Activated CD8-positive, alpha-beta T cell treated with anti-CD3 and anti-CD28 coated beads for 36 hours (primary cell): Measurements from ENCODE around the gene CLEC4M. TPM values are rescaled to one million over a fixed set of nuclear protein-coding genes. Genes with fewer than 3 reads are reported as not detected.

Experiments used
- ATAC-seq: fragments of 200-7000 bp; cut with Tn5 transposase; one replicate; pipeline ENCODE4 v1.10.0; 2021; ENCODE audit warnings: mild to moderate bottlenecking, moderate library complexity
- CTCF ChIA-PET: fragments of 350-600 bp; sonication (Branson Sonifier 250); formaldehyde crosslinking; loops from one replicate; lab custom pipeline; 2021; ENCODE audit warnings: antibody characterized with exemption; lab: Charles Lee
- POLR2A ChIA-PET: fragments of 350-600 bp; sonication (Branson Sonifier 250); formaldehyde crosslinking; loops from one replicate; lab custom pipeline; 2021; ENCODE audit warnings: antibody characterized with exemption; lab: Charles Lee
- DNase-seq: peaks from one replicate; pipeline ENCODE4 v3.0.0-alpha.2; 2020
- H3K27ac Mint-ChIP-seq: one replicate; pipeline ENCODE4 v1.8.0; 2021; ENCODE audit warnings: mild to moderate bottlenecking, mixed read lengths
- H3K27me3 Mint-ChIP-seq: one replicate; pipeline ENCODE4 v1.8.0; 2021; ENCODE audit warnings: mixed read lengths
- H3K36me3 Mint-ChIP-seq: one replicate; pipeline ENCODE4 v1.8.0; 2021; ENCODE audit warnings: low read depth, mixed read lengths
- H3K4me1 Mint-ChIP-seq: one replicate; pipeline ENCODE4 v1.8.0; 2021; ENCODE audit warnings: low read depth, mixed read lengths
- H3K4me3 Mint-ChIP-seq: one replicate; pipeline ENCODE4 v1.8.0; 2021; ENCODE audit warnings: mild to moderate bottlenecking, moderate library complexity, mixed read lengths
- H3K9me3 Mint-ChIP-seq: one replicate; pipeline ENCODE4 v1.8.0; 2021; ENCODE audit warnings: mixed read lengths
- CTCF ChIP-seq: fragments of 200-600 bp; IDR thresholded peaks from one replicate; pipeline ENCODE4 v1.8.0; 2022; ENCODE audit warnings: antibody characterized with exemption, mild to moderate bottlenecking
- intact Hi-C: fragments of 100-400 bp; cut with micrococcal nuclease; formaldehyde crosslinking; loops from one replicate; pipeline ENCODE4 v1.10.0; 2022
- total RNA-seq, 2 experiments: library from RNA; stranded (reverse); gene quantifications; one replicate each; pipeline ENCODE4 v1.2.3, GENCODE V29; 2021

The CLEC4M gene
- total RNA-seq, 2 experiments from 2014 or later: not detected

- DNase-seq (no peak), ATAC-seq (no peak)
- Mint-ChIP-seq H3K4me1 (peaks cover 6% of the 10 kb centered on the region), H3K27ac (no peak overlapping the region), H3K36me3 (no peaks in the 10 kb centered on the region), H3K27me3 (peaks cover 19% of the 10 kb centered on the region), H3K9me3 (no peaks in the 10 kb centered on the region), H3K4me3 (no peak overlapping the region)
- ChIA-PET POLR2A (interaction anchor here (1.3 kb wide), 1 partner anchor 74 kb away, joined by 4 read pairs; no protein-coding TSS in a partner anchor), CTCF (interaction anchor here (1.7 kb wide), 1 partner anchor 86 kb away, joined by 5 read pairs; the partner anchor contains the start of gene TRAPPC5)
- intact Hi-C loops: no loop called here
- TF ChIP-seq CTCF: no peak
Measured at GRCh38 chr19:7766535-7766934, 3.5 kb downstream of the CLEC4M start.

GRCh38 chr19:7767487-7767886 is 4.4 kb downstream of the CLEC4M start:
- intact Hi-C loops: no loop called here
- H3K27me3 Mint-ChIP-seq: peaks cover 18% of the 10 kb centered on the region
- no peaks in the 10 kb centered on the region for H3K36me3 Mint-ChIP-seq

GRCh38 chr19:7769171-7769570 is 6.1 kb downstream of the CLEC4M start:
- intact Hi-C loops: no loop called here
- CTCF ChIA-PET: interaction anchor here (0.6 kb wide), 2 partner anchors 77 to 100 kb away, joined by 3 read pairs; no protein-coding TSS in a partner anchor
- no peak for TF ChIP-seq CTCF
- no peaks in the 10 kb centered on the region for H3K36me3 Mint-ChIP-seq
- ATAC-seq (no peak), DNase-seq (no peak)
- H3K4me3 Mint-ChIP-seq: no peak overlapping the region
- H3K27me3 Mint-ChIP-seq: peaks cover 11% of the 10 kb centered on the region
- peaks cover 24% of the 10 kb centered on the region for H3K4me1 Mint-ChIP-seq
- no peaks in the 10 kb centered on the region for H3K9me3 Mint-ChIP-seq
- POLR2A ChIA-PET: interaction anchor here (0.7 kb wide), 1 partner anchor 18 kb away, joined by 3 read pairs; no protein-coding TSS in a partner anchor
- H3K27ac Mint-ChIP-seq: no peak overlapping the region

More at GRCh38 chr19:7767487-7767886, 4.4 kb downstream of the CLEC4M start:
- CTCF ChIA-PET: interaction anchor here (1.2 to 1.7 kb wide), 2 partner anchors 29 to 87 kb away, joined by 3 to 5 read pairs; partner anchors contain the start of gene TRAPPC5
- POLR2A ChIA-PET: interaction anchor here (0.8 to 1.3 kb wide), 2 partner anchors 62 to 75 kb away, joined by 3 to 4 read pairs; no protein-coding TSS in a partner anchor
- Mint-ChIP-seq H3K4me3 (no peak overlapping the region), H3K4me1 (peaks cover 14% of the 10 kb centered on the region), H3K27ac (no peak overlapping the region), H3K9me3 (no peaks in the 10 kb centered on the region)
- no peak for ATAC-seq
- DNase-seq: no peak
- TF ChIP-seq CTCF: no peak

DNA sequence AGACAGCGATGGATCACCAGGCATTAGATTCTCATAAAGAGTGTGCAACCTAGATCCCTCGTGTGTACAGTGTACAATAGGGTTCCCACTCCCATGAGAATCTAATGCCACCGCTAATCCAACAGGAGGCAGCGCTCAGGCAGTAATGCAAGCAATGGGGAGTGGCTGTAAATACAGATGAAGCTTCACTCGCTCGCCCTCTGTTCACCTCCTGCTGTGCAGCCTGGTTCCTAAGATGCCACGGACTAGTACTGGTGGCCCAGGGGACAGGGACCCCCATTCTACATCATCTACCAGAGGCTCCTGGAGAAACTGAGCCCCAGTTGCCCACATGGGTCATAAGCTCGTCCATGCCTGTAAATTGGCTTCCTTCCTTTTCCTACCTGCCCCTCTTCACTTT is 8.0 kb downstream of the CLEC4M start:
- Mint-ChIP-seq H3K9me3 (no peaks in the 10 kb centered on the region), H3K27ac (peak overlapping the region; percentile 61), H3K4me1 (peaks cover 24% of the 10 kb centered on the region), H3K4me3 (no peak overlapping the region), H3K27me3 (peaks cover 17% of the 10 kb centered on the region), H3K36me3 (no peaks in the 10 kb centered on the region)
- ATAC-seq (no peak), DNase-seq (no peak)
- CTCF ChIA-PET: interaction anchor here (1.1 to 1.4 kb wide), 2 partner anchors 32 to 90 kb away, joined by 3 to 5 read pairs; partner anchors contain the start of gene TRAPPC5
- no peak for TF ChIP-seq CTCF
- POLR2A ChIA-PET: interaction anchor here (1.4 to 1.7 kb wide), 2 partner anchors 29 to 36 kb away, joined by 3 to 4 read pairs; no protein-coding TSS in a partner anchor
- intact Hi-C loops: loop anchor here (10.0 kb wide), 1 partner anchor 66 kb away; the partner anchor contains the start of gene FCER2

GRCh38 chr19:7772752-7773291 is 9.8 kb downstream of the CLEC4M start:
- peaks cover 13% of the 10 kb centered on the region for H3K27me3 Mint-ChIP-seq
- H3K4me1 Mint-ChIP-seq: peaks cover 24% of the 10 kb centered on the region
- no peaks in the 10 kb centered on the region for H3K9me3 Mint-ChIP-seq
- peak overlapping the region; percentile 21 for H3K4me3 Mint-ChIP-seq
- ChIA-PET POLR2A (interaction anchor here (0.7 kb wide), 1 partner anchor 136 kb away, joined by 3 read pairs; the partner anchor contains the start of gene STXBP2), CTCF (no interaction called here)
- H3K27ac Mint-ChIP-seq: peak overlapping the region; percentile 73
- H3K36me3 Mint-ChIP-seq: no peaks in the 10 kb centered on the region
- no peak for TF ChIP-seq CTCF
- ATAC-seq (peak; percentile 96), DNase-seq (peak; percentile 70)
- intact Hi-C loops: loop anchor here (10.0 kb wide), 1 partner anchor 68 kb away; the partner anchor contains the start of gene FCER2
